Hepatocyte (in vitro differentiated cells): ENCODE measurements around the gene UGT1A5. TPM values are rescaled to one million over a fixed set of nuclear protein-coding genes. Genes with fewer than 3 reads are reported as not detected.
A peak's percentile ranks its signal among the peaks of the same experiment; 100 is the strongest.

Experiments
- DNase-seq: peaks from one replicate; pipeline ENCODE4 v3.0.0-alpha.2; 2016; ENCODE audit warnings: low spot score
- H2AFZ ChIP-seq: fragments of 200-600 bp; sonication (generic); 2 replicates; pipeline ENCODE4 v1.6.0; 2016; ENCODE audit warnings: antibody characterized with exemption, mild to moderate bottlenecking
- H3K27ac ChIP-seq: fragments of 200-600 bp; sonication (generic); 2 replicates; pipeline ENCODE4 v1.5.1; 2016; ENCODE audit warnings: mild to moderate bottlenecking
- H3K27me3 ChIP-seq: fragments of 200-600 bp; sonication (generic); 2 replicates; pipeline ENCODE4 v1.6.1; 2016
- H3K36me3 ChIP-seq: fragments of 200-600 bp; sonication (generic); replicated peaks from 2 replicates; pipeline ENCODE4 v1.5.1; 2016; ENCODE audit warnings: low read depth; ENCODE audit not compliant: insufficient read depth
- H3K4me1 ChIP-seq: fragments of 200-600 bp; sonication (generic); 2 replicates; pipeline ENCODE4 v1.5.1; 2016; ENCODE audit warnings: mild to moderate bottlenecking, moderate library complexity; ENCODE audit not compliant: insufficient read depth
- H3K4me2 ChIP-seq: fragments of 200-600 bp; sonication (generic); 2 replicates; pipeline ENCODE4 v1.6.0; 2016
- H3K4me3 ChIP-seq: fragments of 200-600 bp; sonication (generic); 2 replicates; pipeline ENCODE4 v1.5.1; 2016; ENCODE audit warnings: mild to moderate bottlenecking
- H3K79me2 ChIP-seq: fragments of 200-600 bp; sonication (generic); 2 replicates; pipeline ENCODE4 v1.6.0; 2017; ENCODE audit warnings: mild to moderate bottlenecking
- H3K9me2 ChIP-seq: fragments of 200-600 bp; sonication (generic); replicated peaks from 2 replicates; pipeline ENCODE4 v1.6.0; 2017; ENCODE audit warnings: mild to moderate bottlenecking; ENCODE audit not compliant: insufficient read depth
- H3K9me3 ChIP-seq: fragments of 200-600 bp; sonication (generic); 2 replicates; pipeline ENCODE4 v1.5.1; 2016; ENCODE audit warnings: low read depth, mild to moderate bottlenecking
- H4K20me1 ChIP-seq: fragments of 200-600 bp; sonication (generic); 2 replicates; pipeline ENCODE4 v1.6.0; 2016; ENCODE audit warnings: mild to moderate bottlenecking; ENCODE audit not compliant: insufficient read depth, poor library complexity, severe bottlenecking
- EZH2 ChIP-seq: fragments of 200-600 bp; sonication (generic); IDR thresholded peaks from 2 replicates; pipeline ENCODE4 v1.6.1; 2016; ENCODE audit warnings: antibody characterized with exemption, mild to moderate bottlenecking, borderline replicate concordance
- EZH2phosphoT487 ChIP-seq: fragments of 200-600 bp; sonication (generic); IDR thresholded peaks from one replicate; pipeline ENCODE4 v1.6.1; 2018; ENCODE audit warnings: antibody characterized with exemption, mild to moderate bottlenecking, low read depth, moderate library complexity; ENCODE audit not compliant: unreplicated experiment, severe bottlenecking
- WGBS: methylation state at CpG from one replicate; pipeline ENCODE4 v1.1.6; 2016; ENCODE audit warnings: low lambda C conversion rate; ENCODE audit errors: missing lambda C conversion rate; 5-methylcytosine and 5-hydroxymethylcytosine counted together
- polyA plus RNA-seq: library from polyadenylated mRNA; unstranded; fragments of >200 nt; fragmentation: Nextera tagmentation; extraction: Ambion mirVana; gene quantifications from 2 replicates; pipeline ENCODE4 v1.2.1, GENCODE V29; 2016
- total RNA-seq: library from RNA; depleted of rRNA; stranded (reverse); fragments of >200 nt; gene quantifications from 2 replicates; pipeline ENCODE4 v1.2.3, GENCODE V29; 2014
- TF ChIP-seq, protein P1 (sequence below): fragments of 200-600 bp; sonication (generic); IDR thresholded peaks from 2 replicates; pipeline ENCODE4 v1.5.1; 2016; ENCODE audit warnings: antibody characterized with exemption, mild to moderate bottlenecking; ENCODE audit not compliant: poor library complexity

The UGT1A5 gene
- total and polyA plus RNA-seq, 2 experiments from 2014 or later, result not detected

DNA sequence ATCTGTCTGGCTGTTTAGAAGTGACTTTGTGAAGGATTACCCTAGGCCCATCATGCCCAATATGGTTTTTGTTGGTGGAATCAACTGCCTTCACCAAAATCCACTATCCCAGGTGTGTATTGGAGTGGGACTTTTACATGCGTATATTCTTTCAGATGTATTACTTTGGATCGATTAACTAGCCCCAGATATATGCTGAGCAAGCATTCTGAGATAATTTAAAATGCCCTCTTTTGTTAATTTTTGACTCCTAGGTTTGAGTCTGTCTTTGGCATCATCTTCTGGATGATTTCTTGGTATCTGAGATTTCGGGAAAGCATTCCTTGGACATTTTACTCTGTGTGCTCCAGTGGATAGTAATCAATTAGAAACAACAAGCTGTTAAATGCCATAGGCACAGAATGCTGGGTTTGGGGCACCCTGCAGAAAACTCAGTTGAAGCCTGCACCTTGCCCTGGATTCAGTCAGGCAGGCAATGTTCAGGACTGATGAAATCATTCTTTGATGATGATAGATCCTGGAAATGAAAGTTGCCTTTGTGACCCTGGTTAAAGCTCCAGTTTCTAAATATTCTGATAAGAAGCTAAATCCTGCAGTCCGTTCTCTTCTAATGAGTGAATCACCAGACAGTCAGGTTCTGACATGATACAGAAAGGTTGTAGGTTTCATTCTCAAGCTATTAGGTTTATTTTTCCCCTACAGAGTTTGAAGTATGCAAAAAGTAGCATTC is 48.5 kb downstream of the UGT1A5 start:
- 78% methylated on average over 4 of the region's 4 CpGs for WGBS
- Histone ChIP-seq H3K9me3 (no peaks in the 10 kb centered on the region), H4K20me1 (no peaks in the 10 kb centered on the region), H3K4me2 (no peak overlapping the region), H3K27me3 (no peaks in the 10 kb centered on the region), H2AFZ (no peak overlapping the region), H3K79me2 (no peaks in the 10 kb centered on the region), H3K4me3 (no peak overlapping the region), H3K36me3 (no peaks in the 10 kb centered on the region), H3K27ac (no peak overlapping the region), H3K9me2 (no peaks in the 10 kb centered on the region), H3K4me1 (peaks cover 5% of the 10 kb centered on the region)
- no peak for DNase-seq
- TF ChIP-seq EZH2phosphoT487 (no peak), EZH2 (no peak)
- TF ChIP-seq, protein P1, sequence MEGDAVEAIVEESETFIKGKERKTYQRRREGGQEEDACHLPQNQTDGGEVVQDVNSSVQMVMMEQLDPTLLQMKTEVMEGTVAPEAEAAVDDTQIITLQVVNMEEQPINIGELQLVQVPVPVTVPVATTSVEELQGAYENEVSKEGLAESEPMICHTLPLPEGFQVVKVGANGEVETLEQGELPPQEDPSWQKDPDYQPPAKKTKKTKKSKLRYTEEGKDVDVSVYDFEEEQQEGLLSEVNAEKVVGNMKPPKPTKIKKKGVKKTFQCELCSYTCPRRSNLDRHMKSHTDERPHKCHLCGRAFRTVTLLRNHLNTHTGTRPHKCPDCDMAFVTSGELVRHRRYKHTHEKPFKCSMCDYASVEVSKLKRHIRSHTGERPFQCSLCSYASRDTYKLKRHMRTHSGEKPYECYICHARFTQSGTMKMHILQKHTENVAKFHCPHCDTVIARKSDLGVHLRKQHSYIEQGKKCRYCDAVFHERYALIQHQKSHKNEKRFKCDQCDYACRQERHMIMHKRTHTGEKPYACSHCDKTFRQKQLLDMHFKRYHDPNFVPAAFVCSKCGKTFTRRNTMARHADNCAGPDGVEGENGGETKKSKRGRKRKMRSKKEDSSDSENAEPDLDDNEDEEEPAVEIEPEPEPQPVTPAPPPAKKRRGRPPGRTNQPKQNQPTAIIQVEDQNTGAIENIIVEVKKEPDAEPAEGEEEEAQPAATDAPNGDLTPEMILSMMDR, result no peak

DNA sequence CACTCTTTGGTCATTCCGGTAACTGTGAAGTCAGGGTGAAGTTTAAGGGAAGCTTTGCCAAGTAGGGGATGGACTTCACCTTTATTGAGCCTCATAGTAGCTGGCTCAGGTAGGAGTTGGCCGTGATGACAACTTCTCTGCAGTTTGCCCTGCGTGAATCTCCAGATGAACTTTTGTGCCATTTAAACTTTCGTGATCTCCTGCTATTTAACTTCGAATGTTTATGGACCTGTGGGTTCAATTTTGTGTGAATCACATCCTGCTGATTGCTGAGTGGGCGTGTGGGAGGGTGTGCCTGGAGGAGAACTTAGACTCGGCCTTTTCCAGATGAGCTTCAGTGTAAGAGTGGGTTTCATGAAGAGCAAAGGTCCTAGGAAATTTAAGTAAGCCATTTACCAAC is 51.6 kb downstream of the UGT1A5 start:
- Histone ChIP-seq H3K79me2 (no peaks in the 10 kb centered on the region), H3K9me3 (no peaks in the 10 kb centered on the region), H3K4me1 (no peaks in the 10 kb centered on the region), H3K4me3 (no peak overlapping the region), H2AFZ (no peak overlapping the region), H3K27ac (peak overlapping the region; percentile 71), H3K9me2 (no peaks in the 10 kb centered on the region), H3K36me3 (no peaks in the 10 kb centered on the region), H3K4me2 (no peak overlapping the region), H3K27me3 (no peaks in the 10 kb centered on the region), H4K20me1 (no peaks in the 10 kb centered on the region)
- 66% methylated on average over 7 of the region's 7 CpGs for WGBS
- DNase-seq, result peak; percentile 38
- no peak for TF ChIP-seq EZH2
- TF ChIP-seq, protein P1, result no peak
- TF ChIP-seq EZH2phosphoT487, result no peak

DNA sequence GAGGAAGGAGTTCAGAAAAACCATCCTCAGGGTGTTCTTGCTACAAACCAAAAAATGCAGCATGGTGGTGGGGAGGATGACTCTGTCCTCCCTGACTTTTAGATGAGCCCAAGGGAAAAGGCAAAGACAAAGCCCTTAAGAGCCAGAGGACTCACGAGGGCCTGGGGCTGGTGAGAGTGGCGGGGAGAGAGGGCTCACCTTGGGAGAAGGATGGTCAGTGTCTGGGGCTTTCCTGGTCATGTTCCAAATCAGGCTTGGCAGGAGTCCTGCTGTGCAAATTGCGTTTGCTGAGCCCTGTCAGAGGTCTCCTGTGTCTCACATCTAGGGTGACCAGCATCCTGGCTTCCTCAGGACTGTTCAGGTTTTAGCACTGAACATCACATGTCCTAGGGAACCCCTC is 52.1 kb downstream of the UGT1A5 start:
- H3K27ac ChIP-seq, result peak overlapping the region; percentile 71
- no peaks in the 10 kb centered on the region for H3K4me1 ChIP-seq
- DNase-seq, result no peak
- H3K9me3 ChIP-seq, result no peaks in the 10 kb centered on the region
- TF ChIP-seq, protein P1, result no peak
- no peak for TF ChIP-seq EZH2
- no peak for TF ChIP-seq EZH2phosphoT487
- H3K9me2 ChIP-seq, result no peaks in the 10 kb centered on the region
- H3K36me3 ChIP-seq, result no peaks in the 10 kb centered on the region
- H3K79me2 ChIP-seq, result no peaks in the 10 kb centered on the region
- H3K4me2 ChIP-seq, result no peak overlapping the region
- no peaks in the 10 kb centered on the region for H3K27me3 ChIP-seq
- H3K4me3 ChIP-seq, result no peak overlapping the region
- no peaks in the 10 kb centered on the region for H4K20me1 ChIP-seq
- WGBS, result 79% methylated on average over 3 of the region's 3 CpGs
- H2AFZ ChIP-seq, result no peak overlapping the region
